NCI-H1417 (cell line): Measurements from ENCODE around the gene TOR3A.
"Not testable (repeated sequence)": the region's sequence is repeated elsewhere in the genome, so short reads cannot be mapped to it uniquely, and the experiment has no call there.

Source experiments
- DNase-seq, 3 experiments: peaks; one replicate each; lab custom pipeline; 2025; lab: John Stamatoyannopoulos, UW

The TOR3A gene

GRCh38 chr1:179107706-179108629 is 26.1 kb downstream of the TOR3A start:
- DNase-seq: peak in 1 of 3 experiments; percentile 41

- DNase-seq: no peak
Observed at GRCh38 chr1:179108644-179109043, 26.8 kb downstream of the TOR3A start.

DNA sequence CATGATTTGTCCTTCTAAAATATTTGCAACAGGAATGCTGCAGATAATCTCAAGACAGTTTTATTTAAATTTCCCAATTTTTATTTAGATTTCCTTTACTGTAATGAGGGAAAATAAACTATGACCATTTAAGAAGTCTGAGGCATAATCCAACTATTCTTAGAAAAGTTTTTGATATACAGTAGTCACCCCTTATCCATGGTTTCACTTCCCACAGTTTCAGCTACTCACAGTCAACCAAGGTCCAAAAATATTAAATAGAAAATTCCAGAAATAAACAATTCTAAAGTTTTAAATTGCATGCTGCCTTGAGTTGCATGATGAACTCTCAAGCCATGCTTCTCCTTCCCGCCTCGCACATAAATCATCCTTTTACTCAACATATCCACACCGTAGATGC is 33.3 kb downstream of the TOR3A start:
- no peak for DNase-seq

- DNase-seq: no peak
Observed at GRCh38 chr1:179119513-179119912, 37.6 kb downstream of the TOR3A start.

GRCh38 chr1:179120736-179121135 is 38.9 kb downstream of the TOR3A start:
- DNase-seq: no peak

DNA sequence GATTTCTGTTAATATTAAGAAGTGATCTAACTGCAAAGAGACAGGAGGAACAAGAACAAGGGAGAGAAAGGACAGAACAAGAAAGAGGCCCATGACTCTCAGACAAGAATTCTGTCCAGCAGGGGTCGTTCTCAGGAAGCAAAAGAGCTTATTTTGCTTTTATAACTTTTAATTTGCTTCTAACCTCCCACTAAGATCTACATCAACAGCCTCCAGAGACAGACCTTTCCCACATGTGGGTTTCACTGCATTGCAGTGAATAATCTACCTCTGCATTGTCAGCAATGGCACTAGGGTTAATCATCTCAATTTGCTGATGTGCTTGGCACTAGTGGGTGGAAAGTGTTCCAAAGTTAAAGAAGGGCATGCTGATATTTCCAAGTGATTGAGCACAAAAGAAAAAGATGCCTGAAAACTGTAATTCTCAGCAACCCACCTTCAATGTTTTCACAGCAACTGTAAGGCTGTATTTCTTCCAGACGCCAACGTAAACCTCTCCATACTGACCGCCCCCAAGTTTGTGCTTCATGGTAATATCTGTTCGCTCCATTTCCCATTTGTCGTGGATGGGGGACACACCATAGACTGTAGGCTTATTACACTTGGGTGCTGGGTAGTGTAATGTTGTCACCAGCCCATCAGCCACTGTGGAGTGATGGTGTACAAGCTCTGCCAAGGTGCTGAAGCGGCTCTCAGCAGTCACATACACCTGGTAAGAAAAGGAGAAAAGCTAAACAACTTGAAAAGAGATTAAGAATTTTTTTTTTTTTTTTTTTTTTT is 39.5 kb downstream of the TOR3A start:
- DNase-seq: no peak

DNA sequence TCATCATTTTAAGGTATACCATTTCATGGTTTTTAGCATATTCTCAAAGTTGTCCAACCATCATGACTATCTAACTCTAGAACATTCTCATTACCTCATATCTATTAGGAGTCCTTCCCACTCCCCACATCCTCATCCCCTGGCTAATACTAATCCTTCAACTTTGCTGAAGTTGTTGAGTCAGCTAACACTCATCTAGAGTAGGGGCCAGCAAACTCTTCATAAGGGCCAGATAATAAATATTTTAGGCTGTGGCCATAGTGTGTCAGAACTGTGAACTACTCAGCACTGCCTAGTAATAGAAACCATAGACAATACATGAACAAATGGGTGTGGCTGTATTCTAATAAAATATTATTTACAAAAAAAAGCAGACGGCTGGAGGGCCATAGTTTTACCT is 43.0 kb downstream of the TOR3A start:
- no peak for DNase-seq

DNA sequence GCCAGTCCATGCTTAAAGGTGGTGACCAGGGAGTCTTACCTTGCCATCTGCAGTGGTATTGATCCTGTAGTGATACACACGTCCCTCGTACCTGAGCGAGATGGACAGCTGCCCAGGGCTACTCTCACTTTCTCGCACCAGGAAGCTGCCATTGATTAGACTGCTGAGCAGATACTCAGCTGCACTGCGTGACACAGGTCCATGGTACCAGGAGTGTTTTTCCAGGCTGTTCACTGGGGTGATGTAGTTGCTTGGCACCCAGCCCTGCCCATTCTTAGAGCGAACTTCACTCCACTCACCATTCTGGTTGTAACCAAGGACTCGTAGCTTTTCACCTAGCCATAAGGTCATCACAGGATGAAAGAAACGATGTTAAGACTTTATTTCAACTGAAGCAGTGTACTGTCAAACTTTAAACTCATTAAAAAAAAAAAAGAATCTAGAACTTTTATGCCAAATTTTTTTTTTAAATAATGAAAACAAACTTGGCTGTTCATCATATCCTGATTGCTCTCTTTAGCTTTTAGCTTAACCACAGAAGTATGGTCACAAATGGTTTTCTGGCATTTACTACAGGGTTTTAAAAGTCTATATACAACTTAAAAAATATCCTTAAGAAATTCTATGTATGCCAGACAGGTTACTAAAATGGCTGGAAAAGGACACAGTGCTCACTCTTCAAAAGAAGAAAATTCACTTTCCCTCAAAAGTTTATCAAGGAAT is 44.6 kb downstream of the TOR3A start:
- DNase-seq: no peak

DNA sequence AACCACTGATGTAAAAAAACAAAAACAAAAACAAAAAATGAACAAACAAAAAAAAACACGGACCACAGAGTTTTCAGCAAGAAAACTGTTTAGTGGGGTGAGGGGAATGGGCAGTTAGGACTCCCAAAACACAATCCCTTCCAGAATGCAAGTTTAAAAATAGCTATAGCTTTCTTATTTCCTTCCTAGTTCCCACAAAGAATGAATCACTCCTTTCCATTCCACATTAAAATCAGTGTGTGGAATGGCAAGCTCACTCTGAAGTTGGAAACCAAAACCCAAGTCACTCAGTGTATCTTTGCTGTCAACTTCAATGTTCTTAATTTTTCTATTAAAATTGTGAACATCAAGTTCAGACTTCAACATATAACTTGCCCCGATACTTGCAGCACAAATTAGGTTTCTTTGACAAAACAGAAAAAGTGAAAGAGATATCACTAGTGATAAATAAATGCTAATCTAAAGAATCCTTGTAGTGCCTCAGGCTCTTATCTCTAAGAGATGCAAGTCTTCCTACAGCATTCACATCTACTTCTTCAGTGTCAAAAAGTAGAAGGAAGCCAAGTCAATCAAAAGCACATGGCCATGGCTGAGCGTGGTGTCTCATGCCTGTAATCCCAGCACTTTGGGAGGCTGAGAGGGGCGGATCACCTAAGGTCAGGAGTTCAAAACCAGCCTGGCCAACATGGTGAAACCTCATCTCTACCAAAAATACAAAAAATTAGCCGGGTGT is 45.5 kb downstream of the TOR3A start:
- DNase-seq: no peak

GRCh38 chr1:179128520-179128919 is 46.6 kb downstream of the TOR3A start:
- no peak for DNase-seq

GRCh38 chr1:179129702-179130473 is 48.0 kb downstream of the TOR3A start:
- no peak for DNase-seq

DNA sequence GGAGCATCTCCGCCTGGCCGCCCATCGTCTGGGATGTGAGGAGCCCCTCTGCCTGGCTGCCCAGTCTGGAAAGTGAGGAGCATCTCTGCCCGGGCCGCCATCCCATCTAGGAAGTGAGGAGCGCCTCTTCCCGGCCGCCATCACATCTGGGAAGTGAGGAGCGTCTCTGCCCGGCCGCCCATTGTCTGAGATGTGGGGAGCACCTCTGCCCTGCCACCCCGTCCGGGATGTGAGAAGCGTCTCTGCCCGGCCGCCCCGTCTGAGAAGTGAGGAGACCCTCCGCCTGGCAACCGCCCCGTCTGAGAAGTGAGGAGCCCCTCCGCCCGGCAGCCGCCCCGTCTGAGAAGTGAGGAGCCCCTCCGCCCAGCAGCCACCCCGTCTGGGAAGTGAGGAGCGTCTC is 53.3 kb downstream of the TOR3A start:
- DNase-seq: not testable (repeated sequence)

DNA sequence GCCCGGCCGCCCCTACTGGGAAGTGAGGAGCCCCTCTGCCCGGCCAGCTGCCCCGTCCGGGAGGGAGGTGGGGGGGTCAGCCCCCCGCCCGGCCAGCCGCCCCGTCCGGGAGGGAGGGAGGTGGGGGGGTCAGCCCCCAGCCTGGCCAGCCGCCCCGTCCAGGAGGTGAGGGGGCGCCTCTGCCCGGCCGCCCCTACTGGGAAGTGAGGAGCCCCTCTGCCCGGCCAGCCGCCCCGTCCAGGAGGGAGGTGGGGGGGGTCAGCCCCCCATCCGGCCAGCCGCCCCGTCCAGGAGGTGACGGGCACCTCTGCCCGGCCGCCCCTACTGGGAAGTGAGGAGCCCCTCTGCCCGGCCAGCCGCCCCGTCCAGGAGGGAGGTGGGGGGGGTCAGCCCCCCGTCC is 53.8 kb downstream of the TOR3A start:
- DNase-seq: not testable (repeated sequence)

- no peak for DNase-seq
Observed at GRCh38 chr1:179137617-179138255, 55.9 kb downstream of the TOR3A start.

GRCh38 chr1:179138755-179139154 is 56.9 kb downstream of the TOR3A start:
- not testable (repeated sequence) for DNase-seq

DNA sequence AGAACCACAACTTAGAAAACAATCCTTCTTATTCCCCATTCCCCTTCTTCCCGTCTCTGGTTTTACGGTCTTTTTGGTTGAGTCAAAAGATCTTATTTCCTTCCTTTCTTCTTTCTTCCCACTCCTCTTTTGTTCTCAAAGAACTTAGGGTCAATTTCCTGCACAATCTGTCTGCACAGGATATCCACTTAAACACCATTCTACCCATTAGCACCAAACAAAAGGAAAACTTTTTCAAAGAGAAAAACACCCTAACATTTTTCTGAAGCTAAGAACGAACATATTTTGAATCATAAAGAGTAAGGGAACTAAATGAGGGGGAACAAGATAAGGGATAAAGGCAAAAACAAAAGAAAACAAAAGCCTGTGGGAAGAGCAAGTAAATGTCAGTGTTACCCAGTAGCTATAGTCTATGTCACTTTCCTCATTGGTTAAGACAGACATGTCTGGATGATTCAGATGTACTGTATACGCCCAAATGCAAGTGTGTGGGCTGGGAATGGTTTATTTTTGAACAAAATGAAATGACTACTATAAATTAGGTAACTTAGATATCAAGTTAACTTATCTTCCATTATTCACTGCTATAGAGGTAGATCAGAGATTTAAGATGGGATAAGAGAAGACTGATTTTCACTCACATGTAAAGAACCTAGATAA is 59.9 kb downstream of the TOR3A start:
- no peak for DNase-seq

GRCh38 chr1:179142889-179143299 is 61.0 kb downstream of the TOR3A start:
- no peak for DNase-seq

DNA sequence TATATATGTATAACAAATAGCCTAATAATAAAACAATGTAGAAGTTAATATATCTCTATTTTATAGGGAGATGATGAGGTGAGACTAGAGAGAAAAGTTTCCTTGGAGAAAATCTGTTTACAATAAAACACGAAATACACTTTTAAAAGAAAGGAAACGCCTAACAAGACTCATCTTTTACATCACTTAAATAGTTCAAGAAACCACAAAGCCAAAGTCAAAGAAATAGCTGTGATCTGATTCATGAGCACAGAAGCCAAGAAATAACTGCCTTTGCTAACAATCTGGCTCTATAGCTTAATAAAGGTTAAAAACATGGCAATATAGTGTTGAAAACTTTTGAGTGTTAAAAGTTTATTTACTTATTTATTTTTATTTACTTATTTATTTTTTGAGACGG is 61.5 kb downstream of the TOR3A start:
- no peak for DNase-seq

DNA sequence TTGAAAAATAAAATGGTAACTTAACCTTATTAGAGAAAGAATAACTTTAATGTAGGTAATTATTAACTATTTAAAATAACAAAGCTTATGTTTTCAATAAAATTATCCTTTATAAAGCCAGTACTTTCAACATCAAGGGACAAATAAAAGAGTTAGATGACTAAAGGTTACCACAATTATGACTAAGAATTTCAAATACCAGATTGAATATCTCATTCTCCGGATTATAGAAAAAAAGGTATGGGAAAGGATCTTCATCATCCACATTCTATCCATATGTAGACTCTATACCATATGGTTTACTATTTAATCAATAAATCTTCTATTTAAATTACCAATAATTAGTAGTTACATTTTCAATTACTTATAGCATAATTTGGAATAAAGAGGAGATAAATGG is 62.8 kb downstream of the TOR3A start:
- DNase-seq: no peak

DNA sequence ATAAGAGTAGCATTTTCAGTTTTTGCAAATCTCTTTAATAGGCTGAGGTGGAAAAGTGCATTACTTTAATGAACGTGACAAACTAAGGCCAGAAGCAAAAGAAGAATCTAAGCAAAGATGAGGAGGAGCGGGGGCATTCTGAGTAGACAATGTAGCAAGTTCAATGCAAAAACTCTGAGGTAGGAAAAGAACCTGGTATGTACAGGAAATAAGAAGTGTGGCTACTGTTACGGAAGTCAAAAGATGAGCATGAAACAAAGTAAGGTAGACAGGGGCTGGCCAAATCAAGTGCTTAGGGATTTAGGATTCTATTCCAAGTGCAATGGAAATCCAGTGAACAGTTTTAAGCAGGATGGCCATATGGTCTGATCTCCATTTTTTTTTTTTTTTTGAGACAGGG is 63.7 kb downstream of the TOR3A start:
- DNase-seq: no peak
